ENCODE measurements around the gene DOCK3.
"Not testable (repeated sequence)": the region's sequence is repeated elsewhere in the genome, so short reads cannot be mapped to it uniquely, and the experiment has no call there.

DOCK3 gene

DNA sequence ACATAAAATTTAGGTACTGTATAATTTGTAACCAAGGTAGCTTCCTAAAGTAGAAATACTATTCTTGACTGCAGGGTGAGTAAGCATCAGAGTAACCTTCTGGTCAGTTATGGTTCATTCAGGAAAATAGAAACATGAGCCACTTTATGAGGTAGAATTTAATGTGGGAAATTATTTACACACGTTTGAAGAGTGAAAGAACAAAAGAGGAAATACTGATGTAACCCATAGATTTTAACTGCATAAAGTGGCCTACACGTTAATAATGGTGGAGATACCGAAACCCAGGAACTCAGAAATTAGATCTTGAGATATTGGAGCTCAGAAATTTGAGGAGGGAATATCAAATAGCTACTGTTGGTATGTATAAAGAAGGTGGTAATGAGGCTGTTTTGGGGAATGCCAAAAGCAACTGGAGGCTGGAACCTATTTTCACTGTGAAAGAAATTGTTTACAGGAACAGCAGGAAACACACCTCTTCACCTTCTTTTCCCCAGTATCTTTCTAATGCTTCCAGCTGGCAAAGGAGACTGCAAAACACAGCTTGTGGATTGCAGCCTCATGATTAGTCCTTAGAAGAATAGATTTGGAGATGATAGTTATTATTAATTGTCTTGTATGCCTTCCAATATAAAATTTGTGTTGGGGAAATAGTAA, 216.1 kb downstream of the DOCK3 start:
- no peaks in the 10 kb centered on the region for H3K27me3 ChIP-seq
- no peak for DNase-seq
- no peak overlapping the region for H3K27ac ChIP-seq
- intact Hi-C loops (cut with DNase I; ENCODE audit: low total_unique reads): no loop called here
- H3K9me3 ChIP-seq: peaks cover 0 to 12% (median 0%) of the 10 kb centered on the region in 3 donors
- H3K4me3 ChIP-seq: no peak overlapping the region
- no peaks in the 10 kb centered on the region for H3K36me3 ChIP-seq
- no peaks in the 10 kb centered on the region for H3K4me1 ChIP-seq
- TF ChIP-seq, protein P1, sequence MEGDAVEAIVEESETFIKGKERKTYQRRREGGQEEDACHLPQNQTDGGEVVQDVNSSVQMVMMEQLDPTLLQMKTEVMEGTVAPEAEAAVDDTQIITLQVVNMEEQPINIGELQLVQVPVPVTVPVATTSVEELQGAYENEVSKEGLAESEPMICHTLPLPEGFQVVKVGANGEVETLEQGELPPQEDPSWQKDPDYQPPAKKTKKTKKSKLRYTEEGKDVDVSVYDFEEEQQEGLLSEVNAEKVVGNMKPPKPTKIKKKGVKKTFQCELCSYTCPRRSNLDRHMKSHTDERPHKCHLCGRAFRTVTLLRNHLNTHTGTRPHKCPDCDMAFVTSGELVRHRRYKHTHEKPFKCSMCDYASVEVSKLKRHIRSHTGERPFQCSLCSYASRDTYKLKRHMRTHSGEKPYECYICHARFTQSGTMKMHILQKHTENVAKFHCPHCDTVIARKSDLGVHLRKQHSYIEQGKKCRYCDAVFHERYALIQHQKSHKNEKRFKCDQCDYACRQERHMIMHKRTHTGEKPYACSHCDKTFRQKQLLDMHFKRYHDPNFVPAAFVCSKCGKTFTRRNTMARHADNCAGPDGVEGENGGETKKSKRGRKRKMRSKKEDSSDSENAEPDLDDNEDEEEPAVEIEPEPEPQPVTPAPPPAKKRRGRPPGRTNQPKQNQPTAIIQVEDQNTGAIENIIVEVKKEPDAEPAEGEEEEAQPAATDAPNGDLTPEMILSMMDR (IDR thresholded peaks at IDR 0.05): no peak

DNA sequence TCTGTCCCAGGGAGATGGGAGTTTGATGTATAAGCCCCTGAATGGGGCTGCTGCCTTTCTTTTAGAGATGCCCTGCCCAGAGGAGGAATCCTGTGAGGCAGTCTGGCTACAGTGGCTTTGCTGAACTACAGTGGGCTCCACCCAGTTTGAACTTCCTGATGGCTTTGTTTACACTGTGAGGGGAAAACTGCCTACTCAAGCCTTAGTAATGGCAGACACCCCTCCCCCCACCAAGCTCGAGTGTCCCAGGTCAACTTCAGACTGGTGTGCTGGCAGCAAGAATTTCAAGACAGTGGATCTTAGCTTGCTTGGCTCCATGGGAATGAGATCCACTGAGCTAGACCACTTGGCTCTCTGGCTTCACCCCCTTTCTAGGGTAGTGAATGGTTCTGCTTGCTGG, 226.4 kb downstream of the DOCK3 start:
- DNase-seq; H3K4me1 ChIP-seq; intact Hi-C loops (cut with DNase I; ENCODE audit: low total_unique reads): not testable (repeated sequence)

DNA sequence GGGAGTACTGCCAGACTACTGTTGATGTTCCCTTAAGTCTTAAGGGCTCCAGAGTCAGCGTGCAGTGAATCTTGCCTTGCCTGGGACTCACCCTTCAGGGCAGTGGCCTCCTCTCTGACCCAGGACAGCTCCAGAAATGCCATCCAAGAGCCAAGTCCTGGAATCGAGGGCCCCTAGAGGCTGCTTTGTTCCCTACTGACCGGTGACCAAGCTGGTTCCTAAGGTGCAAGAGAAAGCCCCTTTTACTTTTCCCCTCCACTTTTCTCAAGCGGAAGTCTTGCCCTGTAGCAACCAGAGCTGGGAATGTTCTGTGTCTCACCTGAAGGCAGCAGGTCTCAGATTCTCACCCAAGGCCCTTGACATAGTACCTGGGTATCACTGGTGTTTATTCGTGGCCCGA, 238.0 kb downstream of the DOCK3 start:
- Histone ChIP-seq H3K27ac (no peak overlapping the region), H3K4me3 (no peak overlapping the region), H3K27me3 (no peaks in the 10 kb centered on the region), H3K4me1 (no peaks in the 10 kb centered on the region), H3K9me3 (no peaks in the 10 kb centered on the region), H3K36me3 (no peaks in the 10 kb centered on the region)
- DNase-seq: no peak
- TF ChIP-seq, protein P1 (IDR thresholded peaks at IDR 0.05): no peak
- intact Hi-C loops (cut with DNase I; ENCODE audit: low total_unique reads): no loop called here

More for the DNA sequence above, 226.4 kb downstream of the DOCK3 start:
- not testable (repeated sequence) for H3K4me3 ChIP-seq, H3K36me3 ChIP-seq, H3K27ac ChIP-seq, H3K27me3 ChIP-seq, H3K9me3 ChIP-seq

DNA sequence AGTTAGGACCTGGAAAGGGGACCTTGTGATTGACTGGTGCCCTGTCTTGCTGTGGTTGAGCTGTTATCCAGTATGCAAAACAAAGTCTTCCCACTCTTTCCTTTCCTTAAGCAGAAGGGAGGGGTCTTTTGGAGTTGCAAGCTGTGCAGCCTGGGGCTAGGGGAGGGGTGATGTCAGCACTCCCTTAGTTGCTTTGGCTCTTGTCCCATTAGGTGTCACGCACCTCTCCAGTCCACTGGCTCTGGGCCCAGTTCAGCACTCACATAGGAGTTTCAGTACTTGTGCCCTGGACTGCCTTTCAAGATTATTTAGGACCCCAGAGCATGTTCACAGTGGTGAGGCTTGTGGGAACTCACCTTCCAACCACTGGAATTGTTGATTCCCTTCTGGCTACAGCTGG, 238.5 kb downstream of the DOCK3 start:
- no peak for DNase-seq

DNA sequence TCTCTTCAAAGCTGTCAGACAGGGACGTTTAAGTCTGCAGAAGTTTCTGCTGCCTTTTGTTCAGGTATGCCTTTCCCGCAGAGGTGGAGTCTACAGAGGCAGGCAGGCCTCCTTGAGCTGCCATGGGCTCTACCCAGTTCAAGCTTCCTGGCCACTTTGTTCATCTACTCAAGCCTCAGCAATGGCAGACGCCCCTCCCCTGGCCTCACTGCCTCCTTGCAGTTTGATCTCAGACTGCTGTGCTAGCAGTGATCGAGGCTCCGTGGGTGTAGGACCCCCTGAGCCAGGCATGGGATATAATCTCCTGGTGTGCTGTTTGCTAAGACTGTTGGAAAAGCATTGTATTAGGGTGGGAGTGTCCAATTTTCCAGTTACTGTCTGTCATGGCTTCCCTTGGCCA, 247.3 kb downstream of the DOCK3 start:
- DNase-seq; H3K36me3 ChIP-seq; intact Hi-C loops (cut with DNase I; ENCODE audit: low total_unique reads); H3K4me1 ChIP-seq; H3K4me3 ChIP-seq; H3K27ac ChIP-seq; H3K27me3 ChIP-seq: not testable (repeated sequence)
- peaks cover 0 to 12% (median 12%) of the 10 kb centered on the region in 3 donors for H3K9me3 ChIP-seq

More for the DNA sequence above, 238.5 kb downstream of the DOCK3 start:
- no peaks in the 10 kb centered on the region for H3K36me3 ChIP-seq
- no peaks in the 10 kb centered on the region for H3K9me3 ChIP-seq
- H3K27me3 ChIP-seq: no peaks in the 10 kb centered on the region
- no peak overlapping the region for H3K4me3 ChIP-seq
- TF ChIP-seq, protein P1 (IDR thresholded peaks at IDR 0.05): no peak
- no peaks in the 10 kb centered on the region for H3K4me1 ChIP-seq
- no peak overlapping the region for H3K27ac ChIP-seq
- intact Hi-C loops (cut with DNase I; ENCODE audit: low total_unique reads): no loop called here

DNA sequence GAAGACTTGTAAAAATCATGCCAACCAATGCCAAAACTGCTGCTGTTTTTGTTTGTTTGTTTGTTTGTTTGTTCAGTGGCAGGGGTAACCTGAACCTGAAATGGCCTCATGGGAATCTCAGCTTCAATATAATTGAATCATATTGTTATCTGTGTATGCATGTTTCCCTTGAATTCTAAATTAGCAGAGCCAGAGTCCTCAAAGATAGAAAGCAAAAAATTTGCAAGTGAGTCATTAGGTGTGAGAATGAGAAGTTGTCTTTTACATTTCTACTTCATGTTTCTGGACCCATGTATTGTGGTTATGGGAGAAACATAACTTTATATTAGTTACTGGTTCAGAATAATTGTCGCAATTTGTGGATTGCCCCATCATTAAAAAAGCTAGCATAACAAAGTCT, 249.2 kb downstream of the DOCK3 start:
- TF ChIP-seq, protein P1 (IDR thresholded peaks at IDR 0.05): no peak
- intact Hi-C loops (cut with DNase I; ENCODE audit: low total_unique reads): no loop called here
- no peak for DNase-seq
- no peaks in the 10 kb centered on the region for H3K27me3 ChIP-seq
- H3K27ac ChIP-seq: no peak overlapping the region
- no peaks in the 10 kb centered on the region for H3K36me3 ChIP-seq
- no peaks in the 10 kb centered on the region for H3K4me1 ChIP-seq
- no peak overlapping the region for H3K4me3 ChIP-seq
- H3K9me3 ChIP-seq: peaks cover 0 to 12% (median 5%) of the 10 kb centered on the region in 3 donors

DNA sequence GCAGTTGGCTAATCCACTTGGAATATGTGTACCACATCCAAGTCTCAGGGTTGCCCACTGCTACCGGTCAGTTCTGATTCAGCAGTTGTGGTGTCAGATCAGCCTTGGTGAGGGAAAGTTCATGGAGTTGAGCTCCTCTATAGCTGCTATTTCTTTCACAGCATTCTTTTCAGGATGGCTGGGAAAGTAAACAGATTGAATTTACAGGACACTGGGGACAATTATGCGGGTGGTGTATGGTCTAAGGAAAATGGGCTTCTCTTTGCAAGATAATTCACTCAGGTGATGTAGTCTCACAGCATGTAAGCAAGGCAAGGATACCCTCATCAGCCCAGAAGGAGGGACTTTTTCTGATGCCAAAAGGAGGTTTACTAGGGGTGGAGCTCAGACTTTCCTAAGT, 249.9 kb downstream of the DOCK3 start:
- no peak for DNase-seq
- intact Hi-C loops (cut with DNase I; ENCODE audit: low total_unique reads): no loop called here
- Histone ChIP-seq H3K27me3 (no peaks in the 10 kb centered on the region), H3K36me3 (no peaks in the 10 kb centered on the region), H3K27ac (no peak overlapping the region), H3K4me1 (no peaks in the 10 kb centered on the region), H3K4me3 (no peak overlapping the region), H3K9me3 (peaks cover 0 to 12% (median 4%) of the 10 kb centered on the region in 3 donors)
- TF ChIP-seq, protein P1 (IDR thresholded peaks at IDR 0.05): no peak

All from tibial artery (tissue), 4 donors.